Suppressor macrophage treated with lipopolysaccharide for 1 hour (primary cell): Measurements from ENCODE around the gene TTN.

Source experiments
- DNase-seq, 3 donors: peaks; one replicate each; pipeline ENCODE4 v3.0.0-alpha.2; 2020 to 2022

The TTN gene

GRCh38 chr2:178807227-178808008, at the start of gene TTN:
TTN (minus strand) TSS chr2:178807423; CDS start chr2:178804642, 2,781 bp downstream.
- DNase-seq, result no peak

DNA sequence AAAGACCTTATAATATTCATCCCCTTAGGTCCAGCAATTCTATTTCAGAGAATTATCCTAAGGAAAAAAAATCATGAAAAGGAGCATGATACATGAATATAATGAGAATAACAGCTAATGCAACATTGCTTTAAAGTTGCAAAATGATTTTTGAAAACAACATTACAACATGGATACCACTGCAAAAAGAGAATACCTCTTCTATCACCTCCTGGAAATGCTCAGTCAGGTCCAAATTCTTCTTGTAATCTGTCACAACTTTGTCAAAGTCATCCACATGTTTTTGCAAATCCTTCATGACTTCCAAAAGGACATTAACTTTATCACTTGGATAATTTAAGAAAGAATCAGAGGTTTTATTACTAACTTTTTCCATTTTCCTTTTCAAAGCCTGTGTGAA, 47.9 kb upstream of the TTN start:
- no peak for DNase-seq

DNA sequence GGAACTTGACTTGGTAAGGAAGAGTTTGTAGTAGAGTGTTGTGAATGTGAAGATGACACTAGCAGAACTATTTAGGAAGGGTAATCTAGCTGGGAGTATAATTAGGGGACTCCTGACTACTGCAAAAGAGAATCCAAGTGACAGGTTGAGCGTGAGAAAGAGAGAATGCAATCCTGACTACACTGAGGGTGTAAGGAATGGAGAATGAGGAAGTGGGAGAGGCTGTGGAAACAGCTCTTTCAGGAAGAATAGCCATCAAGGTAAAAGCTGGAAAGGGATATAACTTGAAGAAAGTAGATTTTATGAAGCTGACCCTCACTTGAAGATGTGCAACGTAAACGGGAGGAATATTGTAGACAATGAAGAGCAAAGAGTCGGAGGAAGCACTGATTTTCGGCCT, 41.1 kb upstream of the TTN start:
- no peak for DNase-seq

- no peak for DNase-seq
Measured at GRCh38 chr2:178846458-178846802, 39.2 kb upstream of the TTN start.

DNA sequence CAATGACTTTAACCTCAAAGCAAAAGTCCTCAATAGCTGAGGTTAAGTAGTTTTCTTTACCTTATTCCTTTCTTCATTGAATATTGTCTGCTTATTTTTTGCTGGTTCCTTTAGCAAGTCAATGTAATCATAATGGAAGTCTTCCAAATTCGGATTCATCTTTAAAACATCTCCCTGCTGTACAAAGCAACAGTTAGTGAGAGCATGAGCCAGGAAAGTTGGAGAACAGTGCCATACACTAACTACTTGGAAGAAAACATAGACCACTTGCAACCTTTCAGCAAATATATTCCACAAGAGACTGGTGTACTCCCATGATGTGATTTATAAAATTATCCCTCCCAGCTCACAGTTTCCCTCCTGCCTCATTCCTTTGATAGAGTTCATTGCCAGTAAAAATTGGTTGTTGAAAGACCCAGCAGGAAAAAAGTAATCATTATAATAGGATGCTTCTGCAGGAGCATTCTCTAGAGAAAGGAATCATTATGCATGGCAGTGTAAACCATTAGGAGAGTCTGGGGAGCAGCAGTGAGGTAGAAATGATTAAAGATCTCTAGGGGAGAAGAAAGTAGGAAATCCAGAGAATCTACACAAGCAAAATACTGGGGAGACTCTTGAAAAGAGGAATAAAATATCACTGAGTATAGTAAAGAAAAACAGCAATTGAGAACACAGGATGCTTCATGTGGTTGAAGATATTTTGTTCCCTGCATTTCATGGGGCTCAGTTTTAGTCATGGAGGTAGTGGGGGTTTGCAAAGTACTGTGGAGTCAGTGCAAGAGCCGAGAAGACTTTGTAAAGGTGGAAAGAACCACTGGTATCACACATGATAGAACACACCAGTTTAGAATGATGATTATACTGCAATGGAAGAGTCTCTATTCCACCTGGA, 38.6 kb upstream of the TTN start:
- DNase-seq, result no peak

DNA sequence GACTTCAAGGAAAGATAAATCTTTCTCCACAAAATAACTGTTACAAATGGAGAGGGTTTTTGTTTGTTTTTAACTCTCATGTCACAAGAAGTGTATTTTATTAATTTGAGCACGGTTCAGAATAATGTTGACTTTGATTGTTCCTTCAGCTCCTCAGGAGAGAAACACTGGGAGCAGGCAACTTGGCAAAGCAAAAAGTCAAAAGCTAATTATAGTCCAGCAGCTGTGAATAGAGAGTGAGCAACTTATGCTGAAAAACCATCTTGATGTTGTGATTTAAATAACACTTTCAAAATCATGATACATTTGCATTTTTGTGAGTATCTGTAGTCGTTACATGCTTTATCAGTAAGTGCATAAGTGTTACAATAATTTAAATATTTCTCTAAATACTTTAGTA, 37.5 kb upstream of the TTN start:
- DNase-seq, result no peak

DNA sequence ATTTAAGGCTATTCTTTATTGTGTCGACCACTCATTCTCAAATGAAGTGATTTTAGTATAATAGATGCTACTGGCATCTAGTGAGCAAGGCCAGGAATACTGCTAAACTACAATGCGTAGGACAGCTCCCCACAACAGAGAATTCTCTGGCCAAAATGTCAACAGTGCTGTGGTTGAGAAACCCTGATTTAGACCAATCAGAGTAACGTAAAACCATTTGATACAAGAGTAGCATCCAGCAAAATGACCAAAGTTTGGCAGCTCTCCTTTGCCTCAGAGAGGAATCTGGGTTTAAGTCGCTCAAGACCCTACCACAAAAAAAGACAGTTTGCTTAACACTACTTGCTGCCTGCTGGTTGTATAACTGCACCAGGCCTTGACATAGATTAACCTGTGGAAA, 37.0 kb upstream of the TTN start:
- DNase-seq, result no peak

DNA sequence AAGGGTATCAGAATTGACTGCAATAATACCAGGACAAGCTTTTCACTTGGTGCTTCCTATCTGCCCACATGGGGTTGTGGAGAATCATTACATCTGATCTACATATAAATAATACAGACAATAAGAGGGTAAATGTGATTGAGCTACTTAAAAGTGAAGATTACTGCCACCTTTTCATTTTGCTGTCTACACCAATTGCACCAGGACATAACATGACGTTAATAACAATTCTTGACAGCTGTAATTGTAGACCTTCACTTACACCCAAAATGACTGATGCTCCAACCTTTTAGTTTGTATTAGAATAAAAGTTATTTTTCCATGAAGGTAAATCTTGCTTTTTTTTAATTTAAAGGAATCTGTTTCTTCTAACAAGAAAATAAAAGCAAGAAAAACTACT, 36.5 kb upstream of the TTN start:
- DNase-seq, result no peak

DNA sequence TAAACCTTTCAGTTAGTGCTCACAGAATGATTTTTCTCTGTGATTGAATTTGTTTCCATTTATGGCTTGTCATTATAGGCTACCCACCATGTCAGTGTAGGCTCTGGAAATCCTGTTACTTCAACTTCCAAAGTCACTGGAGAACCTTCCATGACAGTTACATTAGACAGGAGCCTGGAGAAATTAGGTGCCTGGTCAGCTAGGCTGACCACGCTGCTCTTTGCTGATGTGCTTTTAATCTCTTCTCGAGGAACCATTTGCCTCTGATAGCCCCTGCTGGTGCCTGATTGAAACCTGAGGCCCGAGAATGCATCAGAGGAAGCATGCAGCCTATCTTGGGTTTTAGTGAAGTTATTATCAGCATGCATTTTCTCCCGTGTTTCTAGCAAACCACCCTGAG, 29.6 kb upstream of the TTN start:
- DNase-seq, result no peak

DNA sequence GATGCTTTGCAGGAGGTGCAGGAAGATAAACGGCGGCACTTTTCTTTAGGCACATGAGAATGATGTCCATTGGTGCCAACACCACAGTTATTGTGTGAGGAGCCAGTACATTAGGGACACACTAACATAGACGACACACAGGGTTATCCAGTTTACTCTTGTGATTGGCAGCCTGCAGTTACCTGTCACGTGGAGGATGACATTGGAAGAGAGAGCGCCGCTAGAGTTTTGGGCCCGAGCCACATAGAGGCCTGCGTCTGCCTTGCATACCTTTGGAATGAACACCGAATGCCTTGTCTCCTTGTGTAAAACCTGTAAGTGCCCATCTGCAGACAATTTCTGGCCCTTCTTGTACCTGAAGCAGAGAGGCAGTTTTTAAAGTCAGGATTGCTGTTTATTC, 26.9 kb upstream of the TTN start:
- no peak for DNase-seq

GRCh38 chr2:178833382-178833781, 26.2 kb upstream of the TTN start:
- DNase-seq, result no peak

GRCh38 chr2:178830451-178830850, 23.2 kb upstream of the TTN start:
- no peak for DNase-seq

DNA sequence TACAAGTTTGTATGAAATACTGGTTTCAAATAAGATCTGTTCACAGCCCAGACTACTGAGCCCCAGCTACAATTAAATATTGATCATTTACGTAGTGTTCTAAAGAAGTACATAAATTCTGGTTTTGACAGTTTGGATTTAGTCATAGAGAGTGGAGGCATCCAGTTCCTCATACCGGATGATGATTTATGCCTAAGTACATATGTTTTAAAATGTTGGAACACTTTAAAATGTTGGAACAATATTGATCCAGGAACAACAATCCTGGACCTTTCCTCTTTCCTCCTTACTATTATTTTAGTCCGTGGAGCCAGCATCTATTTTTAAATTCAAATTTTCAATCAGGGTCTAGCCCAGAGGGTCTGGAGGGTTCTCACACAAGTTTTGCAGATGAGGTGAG, 22.8 kb upstream of the TTN start:
- DNase-seq, result no peak

GRCh38 chr2:178829299-178829960, 22.2 kb upstream of the TTN start:
- DNase-seq, result peak in 1 of 3 donors; percentile 1

GRCh38 chr2:178828486-178828881, 21.3 kb upstream of the TTN start:
- no peak for DNase-seq

DNA sequence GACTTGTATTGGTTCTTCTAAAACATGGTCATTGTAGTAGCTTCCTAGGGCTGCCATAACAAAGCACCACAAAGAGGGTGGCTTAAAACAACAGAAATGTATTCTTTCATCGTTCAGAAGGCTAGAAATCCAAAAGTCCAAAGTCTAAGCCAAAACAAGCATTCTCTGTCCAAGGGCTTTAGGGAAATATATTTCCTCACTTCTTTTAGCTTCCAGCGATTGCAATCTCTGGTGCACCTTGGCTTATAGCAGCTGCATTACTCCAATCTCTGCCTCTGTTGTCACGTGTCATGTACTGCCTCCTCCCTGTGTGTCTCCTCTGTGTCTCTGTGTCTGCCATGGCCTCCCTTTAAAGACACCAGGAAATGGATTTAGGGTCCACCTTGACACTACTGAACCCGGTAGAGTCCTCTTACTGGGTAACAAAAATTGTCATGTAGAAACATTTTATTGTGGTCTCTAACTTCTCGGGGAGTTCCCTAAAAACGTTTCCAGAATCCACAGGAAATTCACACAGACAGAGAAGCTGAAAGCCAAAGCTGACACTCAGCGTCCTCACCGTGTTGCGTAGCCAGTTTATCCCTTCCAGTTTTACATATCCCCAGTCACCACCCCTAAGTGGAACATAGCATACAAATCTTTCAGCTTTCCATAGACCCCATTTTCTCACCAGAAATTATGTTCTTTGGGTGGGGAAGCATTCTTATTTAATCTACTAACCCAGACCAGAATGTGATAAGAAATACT, 20.7 kb upstream of the TTN start:
- DNase-seq, result peak in 1 of 3 donors; percentile 1

DNA sequence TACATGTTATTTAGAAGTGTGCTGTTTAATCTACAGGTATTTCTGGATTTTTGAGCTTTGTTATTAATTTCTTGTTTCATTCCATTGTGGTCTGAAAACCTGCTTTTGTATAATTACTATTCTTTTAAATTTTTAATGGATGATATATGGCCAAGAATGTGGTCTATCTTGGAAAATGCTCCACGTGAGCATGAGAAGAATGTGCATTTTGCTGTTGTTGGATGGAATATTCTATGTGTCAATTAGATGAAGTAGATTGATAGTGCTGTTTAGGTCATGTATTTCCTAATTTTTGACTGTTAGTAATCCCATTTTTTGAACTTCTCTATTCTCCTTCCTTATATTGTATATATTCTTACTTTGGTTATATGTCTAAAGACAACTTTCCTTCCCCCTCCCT, 19.9 kb upstream of the TTN start:
- DNase-seq, result peak in 1 of 3 donors; percentile 5

- no peak for DNase-seq
Measured at GRCh38 chr2:178825183-178825582, 18.0 kb upstream of the TTN start.

DNA sequence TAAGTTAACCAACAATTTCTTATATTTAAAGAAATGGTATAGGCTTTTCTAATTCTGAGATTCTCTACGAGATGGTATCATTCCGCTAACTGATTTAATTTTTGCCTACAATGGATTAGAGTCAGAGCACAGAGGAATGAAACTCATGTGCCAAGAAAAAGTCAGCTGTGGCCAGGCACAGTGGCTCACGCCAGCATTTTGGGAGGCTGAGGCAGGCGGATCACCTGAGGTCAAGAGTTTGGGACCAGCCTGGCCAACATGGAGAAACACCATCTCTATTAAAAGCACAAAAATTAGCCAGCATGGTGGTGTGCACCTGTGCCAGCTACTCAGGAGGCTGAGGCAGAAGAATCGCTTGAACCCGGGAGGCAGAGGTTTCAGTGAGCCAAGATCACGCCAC, 17.0 kb upstream of the TTN start:
- DNase-seq, result no peak

GRCh38 chr2:178819992-178820391, 12.8 kb upstream of the TTN start:
- no peak for DNase-seq

DNA sequence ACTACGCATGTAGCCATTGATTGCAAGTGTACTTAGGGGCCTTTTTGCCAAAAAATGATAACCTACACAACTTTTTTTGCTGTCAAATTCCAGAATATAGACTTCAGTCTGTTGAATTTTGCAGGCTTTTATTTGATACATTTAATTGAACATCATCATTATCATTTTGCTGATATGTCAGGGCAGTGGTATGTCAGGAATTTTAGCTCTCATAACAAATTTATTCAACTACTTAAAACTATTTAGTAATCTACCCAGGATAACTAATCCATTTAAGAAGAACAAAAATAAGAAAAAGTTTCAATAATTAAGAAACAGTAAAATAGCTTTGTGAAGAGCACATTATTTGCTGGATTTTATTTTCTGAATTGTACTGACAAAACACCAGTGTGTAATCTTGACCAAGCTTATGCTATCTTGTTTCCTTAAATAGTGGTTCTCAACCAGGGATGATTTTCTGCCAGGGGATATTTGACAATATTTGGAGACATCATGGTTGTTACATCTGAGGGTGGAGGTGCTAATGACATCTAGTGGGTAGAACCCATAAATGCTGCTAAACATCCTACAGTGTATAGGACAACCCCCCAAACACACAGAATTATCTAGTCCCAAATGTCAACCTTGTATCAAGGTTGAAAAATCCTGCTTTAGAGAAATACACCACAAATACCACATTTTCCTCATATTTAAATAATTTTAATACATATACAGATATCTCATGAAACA, 12.1 kb upstream of the TTN start:
- no peak for DNase-seq

DNA sequence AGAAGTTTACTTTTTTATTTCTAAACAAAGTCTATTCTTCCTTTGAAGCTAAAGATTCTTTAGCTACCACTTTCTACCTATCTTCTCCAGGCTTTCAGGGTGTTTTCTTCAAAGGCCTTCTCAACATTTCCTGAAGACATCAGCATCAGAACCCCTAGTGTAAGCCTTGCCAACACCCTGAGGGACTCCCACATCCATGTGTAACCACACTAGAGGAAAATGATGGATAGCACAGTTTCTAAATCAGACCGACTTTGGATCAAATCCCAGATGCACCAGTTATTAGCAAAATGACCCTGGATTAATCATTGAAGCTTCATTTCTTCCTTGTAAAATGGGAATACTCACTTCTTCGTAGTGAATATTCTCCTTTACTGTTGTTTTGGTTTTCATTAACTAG, 4.7 kb upstream of the TTN start:
- DNase-seq, result no peak
